Neuronal stem cell (in vitro differentiated cells): ENCODE data around the gene GTPBP8. TPM values are rescaled to one million over a fixed set of nuclear protein-coding genes. Genes with fewer than 3 reads are reported as not detected.

Experiments
- DNase-seq: peaks from one replicate; pipeline ENCODE4 v3.0.0-alpha.2; 2013; ENCODE audit warnings: low spot score
- H2AFZ ChIP-seq: one replicate; pipeline ENCODE4 v1.6.1; 2013; ENCODE audit warnings: mild to moderate bottlenecking, low read length, inconsistent platforms
- H2AK5ac ChIP-seq: 2 replicates; pipeline ENCODE4 v1.6.1; 2013; ENCODE audit warnings: low read depth, mild to moderate bottlenecking, inconsistent platforms, low read length, moderate library complexity, mixed read lengths
- H2BK120ac ChIP-seq: 2 replicates; pipeline ENCODE4 v1.6.1; 2013; ENCODE audit warnings: low read depth, mild to moderate bottlenecking, inconsistent platforms, low read length, moderate library complexity, mixed read lengths
- H2BK12ac ChIP-seq: one replicate; pipeline ENCODE4 v1.6.1; 2013; ENCODE audit warnings: low read length, inconsistent platforms
- H2BK15ac ChIP-seq: 2 replicates; pipeline ENCODE4 v1.6.1; 2013; ENCODE audit warnings: mild to moderate bottlenecking, low read length, inconsistent platforms, mixed read lengths
- H2BK5ac ChIP-seq: one replicate; pipeline ENCODE4 v1.6.1; 2013; ENCODE audit warnings: inconsistent platforms, mild to moderate bottlenecking, low read length, moderate library complexity
- H3K14ac ChIP-seq: one replicate; pipeline ENCODE4 v1.6.1; 2013; ENCODE audit warnings: low read length, inconsistent platforms
- H3K18ac ChIP-seq: 2 replicates; pipeline ENCODE4 v1.6.1; 2013; ENCODE audit warnings: low read length, inconsistent platforms
- H3K23ac ChIP-seq: 2 replicates; pipeline ENCODE4 v1.6.1; 2013; ENCODE audit warnings: low read depth, mild to moderate bottlenecking, mixed read lengths, low read length, inconsistent platforms; ENCODE audit not compliant: poor library complexity
- H3K27ac ChIP-seq: replicated peaks from 3 replicates; pipeline ENCODE4 v1.5.1; 2013; ENCODE audit warnings: low read length, inconsistent platforms
- H3K27me3 ChIP-seq, 3 experiments: 2 replicates each; pipeline ENCODE4 v1.6.1; 2013; ENCODE audit warnings: low read length in 3 of 3, mild to moderate bottlenecking in 2 of 3, inconsistent platforms in 1 of 3, low read depth in 1 of 3, mixed read lengths in 1 of 3, moderate library complexity in 1 of 3; ENCODE audit not compliant: control insufficient read depth in 3 of 3, insufficient read depth in 3 of 3
- H3K36me3 ChIP-seq, 2 donors: replicated peaks in 1 of 2; 2 replicates each; pipeline ENCODE4 v1.6.1; 2013; ENCODE audit warnings: low read length in 2 of 2; ENCODE audit not compliant: control insufficient read depth in 2 of 2, insufficient read depth in 2 of 2
- H3K4ac ChIP-seq: 2 replicates; pipeline ENCODE4 v1.6.1; 2013; ENCODE audit warnings: inconsistent platforms, mild to moderate bottlenecking, low read length, moderate library complexity
- H3K4me1 ChIP-seq, 2 donors: 1 replicate in 1 of 2; 2 replicates in 1 of 2; pipeline ENCODE4 v1.6.1; 2013; ENCODE audit warnings: low read length in 2 of 2, low read depth in 1 of 2; ENCODE audit not compliant: control insufficient read depth in 2 of 2, insufficient read depth in 1 of 2
- H3K4me2 ChIP-seq: one replicate; pipeline ENCODE4 v1.6.1; 2013; ENCODE audit warnings: mild to moderate bottlenecking, low read length, inconsistent platforms; ENCODE audit not compliant: insufficient read depth, poor library complexity, severe bottlenecking
- H3K4me3 ChIP-seq, 2 donors: 2 replicates each; pipeline ENCODE4 v1.5.1; 2013; ENCODE audit warnings: low read length in 2 of 2, mild to moderate bottlenecking in 2 of 2, inconsistent platforms in 1 of 2, moderate library complexity in 1 of 2
- H3K79me1 ChIP-seq: one replicate; pipeline ENCODE4 v1.6.1; 2013; ENCODE audit warnings: low read depth, mild to moderate bottlenecking, inconsistent platforms, low read length, moderate library complexity
- H3K9ac ChIP-seq: one replicate; pipeline ENCODE4 v1.6.1; 2013; ENCODE audit warnings: mild to moderate bottlenecking, low read depth, low read length, inconsistent platforms; ENCODE audit not compliant: poor library complexity
- H3K9me3 ChIP-seq, 2 donors: replicated peaks in 1 of 2; 2 replicates each; pipeline versions ENCODE3 to v1.6.1; 2013; ENCODE audit warnings: low read length in 2 of 2, mild to moderate bottlenecking in 2 of 2, inconsistent platforms in 1 of 2, low read depth in 1 of 2, mixed read lengths in 1 of 2, moderate library complexity in 1 of 2; ENCODE audit not compliant: control insufficient read depth in 2 of 2, insufficient read depth in 1 of 2
- H4K8ac ChIP-seq: one replicate; pipeline ENCODE4 v1.6.1; 2013; ENCODE audit warnings: low read depth, mild to moderate bottlenecking, inconsistent platforms, low read length, moderate library complexity
- H4K91ac ChIP-seq: one replicate; pipeline ENCODE4 v1.6.1; 2013; ENCODE audit warnings: low read length, low read depth, mild to moderate bottlenecking, inconsistent platforms; ENCODE audit not compliant: poor library complexity
- WGBS, 2 donors: extraction: QIAGEN DNeasy Blood & Tissue Kit; methylation state at CpG; one replicate each; pipeline ENCODE4 v1.1.7; 2013; ENCODE audit warnings: missing lambda C conversion rate in 2 of 2, mixed read lengths in 1 of 2; ENCODE audit not compliant: insufficient read length in 2 of 2, insufficient replicate concordance in 1 of 2; ENCODE audit errors: extremely low coverage in 2 of 2; 5-methylcytosine and 5-hydroxymethylcytosine counted together
- polyA plus RNA-seq, 2 experiments: library from polyadenylated mRNA; stranded (reverse); fragments of 200-250 nt; gene quantifications; one replicate each; pipeline ENCODE4 v1.2.3, GENCODE V29; 2013

Gene GTPBP8
- polyA plus RNA-seq (2013, experiment 1 of 2), result 51.2 TPM
- 53.9 TPM for polyA plus RNA-seq (2013, experiment 2 of 2)

DNA sequence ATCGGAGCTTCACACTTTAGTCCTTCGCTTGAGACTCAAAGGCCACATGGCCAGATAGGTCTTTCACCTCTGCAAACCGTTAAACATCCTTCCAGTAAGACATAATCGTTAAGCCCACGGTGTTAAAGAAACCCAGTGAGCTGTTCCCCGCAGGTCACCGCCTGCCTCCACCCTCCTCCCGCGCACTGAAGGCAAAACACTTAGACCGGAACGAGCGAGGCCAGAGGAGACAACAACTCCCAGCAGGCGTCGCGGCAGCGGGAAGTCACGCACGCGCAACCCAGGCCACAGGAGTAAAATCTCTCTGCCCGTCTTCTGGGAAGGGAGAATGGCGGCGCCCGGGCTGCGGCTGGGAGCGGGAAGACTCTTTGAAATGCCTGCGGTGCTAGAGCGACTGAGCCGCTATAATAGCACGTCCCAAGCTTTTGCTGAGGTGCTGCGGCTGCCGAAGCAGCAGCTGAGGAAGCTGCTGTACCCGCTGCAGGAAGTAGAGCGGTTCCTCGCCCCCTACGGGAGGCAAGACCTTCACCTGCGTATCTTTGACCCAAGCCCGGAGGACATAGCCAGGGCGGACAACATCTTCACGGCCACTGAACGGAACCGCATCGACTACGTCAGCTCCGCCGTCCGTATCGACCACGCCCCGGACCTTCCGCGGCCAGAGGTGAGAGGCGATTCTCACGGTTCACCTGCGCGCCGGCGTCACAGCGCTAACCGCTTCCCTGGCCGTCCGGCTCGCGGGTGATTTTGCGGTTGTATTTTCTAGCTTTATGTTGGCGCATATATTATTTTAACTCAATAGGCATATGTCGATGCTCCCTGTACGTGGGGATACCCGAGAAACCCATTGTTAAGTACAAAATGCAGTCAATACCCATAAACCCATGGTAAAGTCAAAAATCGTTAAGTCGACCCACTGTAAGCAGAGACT is at the start of gene GTPBP8:
Gene GTPBP8, plus strand, starts transcription at position 313 of the 931 bp plus-strand sequence. Its CDS starts 16 bp downstream, at position 329.
- Histone ChIP-seq H2BK5ac (peak within 1 kb of the TSS; percentile 62), H3K36me3 (peaks cover 0 to 12% of the 10 kb centered on the region in 2 donors), H3K18ac (peak within 1 kb of the TSS; percentile 99), H3K4me3 (peak within 1 kb of the TSS; percentile 69 to 88), H3K27ac (peak within 1 kb of the TSS; percentile 98), H3K9me3 (no peaks in the 10 kb centered on the region), H3K4me1 (peaks cover 2 to 9% of the 10 kb centered on the region in 2 donors), H4K91ac (no peak within 1 kb of the TSS), H4K8ac (peak within 1 kb of the TSS; percentile 21), H2BK12ac (no peak within 1 kb of the TSS), H3K27me3 (peaks cover 0 to 6% (median 0%) of the 10 kb centered on the region in 3 experiments), H3K79me1 (no peaks in the 10 kb centered on the region), H3K9ac (peak within 1 kb of the TSS; percentile 92), H2AK5ac (no peak within 1 kb of the TSS), H2BK15ac (peak within 1 kb of the TSS; percentile 64), H3K4me2 (peak within 1 kb of the TSS; percentile 78), H2BK120ac (no peak within 1 kb of the TSS), H2AFZ (peak within 1 kb of the TSS; percentile 91), H3K4ac (no peak within 1 kb of the TSS), H3K23ac (peak within 1 kb of the TSS; percentile 86), H3K14ac (no peak within 1 kb of the TSS)
- WGBS, 2 donors, result no CpG with 5 or more reads among the region's 70 CpGs
- peak; percentile 82 for DNase-seq

DNA sequence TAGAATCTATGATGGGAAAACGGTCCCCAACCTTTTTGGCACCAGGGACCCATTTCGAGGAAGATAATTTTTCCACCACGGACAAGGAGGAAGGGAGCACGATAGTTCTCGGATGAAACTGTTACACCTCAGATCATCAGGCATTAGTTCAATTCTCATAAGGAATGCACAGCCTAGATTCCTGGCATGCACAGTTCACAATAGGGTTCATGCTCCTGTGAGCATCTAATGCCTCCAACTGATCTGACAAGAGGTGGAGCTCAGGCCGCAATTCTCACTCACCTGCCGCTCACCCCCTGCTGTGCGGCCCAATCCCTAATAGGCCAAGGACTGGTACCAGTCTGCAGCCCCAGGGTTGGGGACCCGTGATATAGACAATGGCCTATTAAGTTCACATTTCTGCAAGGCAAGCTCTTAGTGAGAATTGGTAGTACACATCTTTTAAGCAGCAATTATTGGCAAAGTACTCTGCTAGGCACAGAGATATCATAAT is 42.4 kb upstream of the GTPBP8 start:
- no peak overlapping the region for H2AFZ ChIP-seq
- H3K4me3 ChIP-seq, result no peak overlapping the region
- peak; percentile 9 for DNase-seq

DNA sequence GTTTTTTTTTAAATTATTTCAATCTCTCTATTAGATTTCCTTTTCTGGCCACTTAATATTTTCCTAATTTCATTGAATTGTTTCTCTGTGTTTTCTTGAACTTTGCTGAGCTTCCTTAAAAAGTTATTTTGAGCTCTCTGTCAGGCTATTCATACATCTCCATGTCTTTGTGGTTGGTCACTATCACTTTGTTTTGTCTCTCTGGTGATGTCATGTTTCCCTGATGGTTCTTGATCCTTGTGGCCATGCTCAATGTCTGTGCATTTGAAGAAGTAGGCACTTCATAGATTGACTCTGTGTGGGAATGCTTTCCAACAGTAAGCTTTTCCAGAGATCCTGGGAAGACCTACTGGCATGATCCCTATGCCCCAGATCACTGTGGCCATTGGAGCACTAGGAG is 34.4 kb upstream of the GTPBP8 start:
- Histone ChIP-seq H3K4me1 (peaks cover 0 to 1% of the 10 kb centered on the region in 2 donors), H2BK5ac (no peak overlapping the region), H2BK12ac (no peak overlapping the region), H3K27me3 (peaks cover 0 to 3% (median 0%) of the 10 kb centered on the region in 3 experiments), H3K14ac (peak overlapping the region; percentile 82), H2AFZ (no peak overlapping the region), H3K36me3 (no peaks in the 10 kb centered on the region), H2AK5ac (no peak overlapping the region), H3K23ac (no peak overlapping the region), H3K4me2 (no peak overlapping the region), H3K4ac (no peak overlapping the region), H3K27ac (no peak overlapping the region), H3K18ac (no peak overlapping the region), H2BK120ac (no peak overlapping the region), H2BK15ac (no peak overlapping the region), H3K79me1 (no peaks in the 10 kb centered on the region), H3K9me3 (peaks cover 0 to 5% of the 10 kb centered on the region in 2 donors), H4K8ac (no peak overlapping the region), H3K4me3 (no peak overlapping the region), H4K91ac (no peak overlapping the region), H3K9ac (no peak overlapping the region)
- no peak for DNase-seq

More for the DNA sequence above, 42.4 kb upstream of the GTPBP8 start:
- H3K27ac ChIP-seq, result no peak overlapping the region
- H2BK15ac ChIP-seq, result no peak overlapping the region
- H3K79me1 ChIP-seq, result no peaks in the 10 kb centered on the region
- H3K23ac ChIP-seq, result no peak overlapping the region
- H2BK5ac ChIP-seq, result no peak overlapping the region
- no peak overlapping the region for H3K9ac ChIP-seq
- H3K27me3 ChIP-seq, result no peaks in the 10 kb centered on the region
- H2AK5ac ChIP-seq, result no peak overlapping the region
- no peak overlapping the region for H2BK120ac ChIP-seq
- peaks cover 0 to 3% of the 10 kb centered on the region in 2 donors for H3K4me1 ChIP-seq
- no peak overlapping the region for H4K91ac ChIP-seq
- no peak overlapping the region for H3K18ac ChIP-seq
- H4K8ac ChIP-seq, result no peak overlapping the region
- H2BK12ac ChIP-seq, result no peak overlapping the region
- H3K4ac ChIP-seq, result no peak overlapping the region
- no peak overlapping the region for H3K4me2 ChIP-seq
- H3K9me3 ChIP-seq, result no peaks in the 10 kb centered on the region
- no peaks in the 10 kb centered on the region for H3K36me3 ChIP-seq
- WGBS, 2 donors, result no CpG with 5 or more reads among the region's 9 CpGs
- no peak overlapping the region for H3K14ac ChIP-seq
